SK-N-MC (cell line): Measurements from ENCODE around the gene COX17.
"Not testable (repeated sequence)": the region's sequence is repeated elsewhere in the genome, so short reads cannot be mapped to it uniquely, and the experiment has no call there.

Experiments used
- DNase-seq: peaks from one replicate; pipeline ENCODE4 v3.0.0-alpha.2; 2011; ENCODE audit warnings: low read depth, low spot score
- H3K27ac ChIP-seq: fragments of 200-600 bp; sonication (generic); 2 replicates; pipeline ENCODE4 v1.5.1; 2016; ENCODE audit warnings: mixed run types
- H3K36me3 ChIP-seq: fragments of 200-600 bp; sonication (generic); 2 replicates; pipeline ENCODE4 v1.6.1; 2017; ENCODE audit warnings: antibody characterized with exemption, low read length, mixed read lengths; ENCODE audit not compliant: insufficient read depth
- H3K4me3 ChIP-seq: fragments of 200-600 bp; sonication (generic); 2 replicates; pipeline ENCODE4 v1.5.1; 2016
- H3K9ac ChIP-seq: fragments of 200-600 bp; sonication (generic); 2 replicates; pipeline ENCODE4 v1.8.0; 2017; ENCODE audit warnings: mixed run types, mixed read lengths; ENCODE audit not compliant: insufficient read length
- H3K9me3 ChIP-seq: fragments of 200-600 bp; sonication (generic); 2 replicates; pipeline ENCODE4 v1.6.1; 2017; ENCODE audit warnings: low read depth, mild to moderate bottlenecking, antibody characterized with exemption, low read length, moderate library complexity, mixed read lengths
- EZH2 ChIP-seq: fragments of 200-600 bp; sonication (generic); IDR thresholded peaks from one replicate; pipeline ENCODE4 v1.6.1; 2017; ENCODE audit warnings: antibody characterized with exemption
- FOXP2 ChIP-seq: optimal IDR thresholded peaks from 2 replicates; pipeline ENCODE3; 2011; ENCODE audit warnings: mild to moderate bottlenecking, moderate library complexity; ENCODE audit not compliant: insufficient read depth; ENCODE audit errors: extremely low read length, control extremely low read depth
- POLR2AphosphoS5 ChIP-seq: IDR thresholded peaks from 2 replicates; pipeline ENCODE4 v1.6.1; 2012; ENCODE audit warnings: mild to moderate bottlenecking, low read depth, low read length, borderline replicate concordance

Gene COX17

GRCh38 chr3:119681279-119681678 lies 4.1 kb upstream of the COX17 start:
- H3K9me3 ChIP-seq = no peaks in the 10 kb centered on the region
- H3K9ac ChIP-seq = no peak overlapping the region
- H3K4me3 ChIP-seq = no peak overlapping the region
- no peak overlapping the region for H3K27ac ChIP-seq
- TF ChIP-seq POLR2AphosphoS5 = no peak
- no peak for TF ChIP-seq EZH2
- TF ChIP-seq FOXP2 = no peak
- no peak for DNase-seq
- H3K36me3 ChIP-seq = no peaks in the 10 kb centered on the region; the same call in 1 of the 2 replicates

- TF ChIP-seq POLR2AphosphoS5 = no peak
- H3K4me3 ChIP-seq = no peak overlapping the region
- H3K9ac ChIP-seq = no peak overlapping the region
- no peaks in the 10 kb centered on the region for H3K9me3 ChIP-seq
- no peak for DNase-seq
- H3K27ac ChIP-seq = no peak overlapping the region
- H3K36me3 ChIP-seq = peaks cover 2% of the 10 kb centered on the region
Measured at GRCh38 chr3:119679874-119680273, 2.7 kb upstream of the COX17 start.

- H3K9ac ChIP-seq, DNase-seq, H3K27ac ChIP-seq, H3K4me3 ChIP-seq, H3K9me3 ChIP-seq: not testable (repeated sequence)
- peaks cover 13% of the 10 kb centered on the region for H3K36me3 ChIP-seq
Measured at GRCh38 chr3:119678209-119678608, 1.0 kb upstream of the COX17 start.

- no peak for DNase-seq
- TF ChIP-seq POLR2AphosphoS5 (no peak), FOXP2 (no peak)
- Histone ChIP-seq H3K9me3 (no peaks in the 10 kb centered on the region), H3K36me3 (peaks cover 18% of the 10 kb centered on the region), H3K4me3 (peak overlapping the region; percentile 92), H3K9ac (no peak overlapping the region), H3K27ac (peak overlapping the region; percentile 14; the same call in 1 of the 2 replicates)
Measured at GRCh38 chr3:119677641-119677934, 382 bp upstream of the COX17 start.

- no peak for DNase-seq
- H3K9me3 ChIP-seq = no peaks in the 10 kb centered on the region
- H3K27ac ChIP-seq = no peak overlapping the region
- H3K4me3 ChIP-seq = peak overlapping the region; percentile 92
- no peak for TF ChIP-seq POLR2AphosphoS5
- TF ChIP-seq EZH2 = no peak
- TF ChIP-seq FOXP2 = no peak
- peak overlapping the region; percentile 76 for H3K9ac ChIP-seq
- peaks cover 30% of the 10 kb centered on the region for H3K36me3 ChIP-seq
Measured at GRCh38 chr3:119676020-119676419, 1.2 kb downstream of the COX17 start.

- H3K27ac ChIP-seq = no peak overlapping the region
- H3K9me3 ChIP-seq = no peaks in the 10 kb centered on the region
- no peak overlapping the region for H3K9ac ChIP-seq
- H3K4me3 ChIP-seq = no peak overlapping the region
- TF ChIP-seq FOXP2 (no peak), EZH2 (no peak), POLR2AphosphoS5 (no peak)
- no peak for DNase-seq
- H3K36me3 ChIP-seq = peaks cover 37% of the 10 kb centered on the region
Measured at GRCh38 chr3:119675188-119675874, 1.9 kb downstream of the COX17 start.

GRCh38 chr3:119673875-119674274 lies 3.3 kb downstream of the COX17 start:
- Histone ChIP-seq H3K9ac (no peak overlapping the region), H3K9me3 (no peaks in the 10 kb centered on the region), H3K36me3 (peaks cover 41% of the 10 kb centered on the region), H3K27ac (no peak overlapping the region), H3K4me3 (no peak overlapping the region)
- DNase-seq = no peak
- TF ChIP-seq FOXP2 (no peak), EZH2 (no peak), POLR2AphosphoS5 (no peak)

GRCh38 chr3:119672776-119673175 lies 4.4 kb downstream of the COX17 start:
- no peak overlapping the region for H3K27ac ChIP-seq
- H3K4me3 ChIP-seq = no peak overlapping the region
- TF ChIP-seq EZH2 (no peak), POLR2AphosphoS5 (no peak), FOXP2 (no peak)
- no peaks in the 10 kb centered on the region for H3K9me3 ChIP-seq
- H3K9ac ChIP-seq = no peak overlapping the region
- no peak for DNase-seq
- peaks cover 43% of the 10 kb centered on the region for H3K36me3 ChIP-seq

GRCh38 chr3:119669906-119670570 lies 7.2 kb downstream of the COX17 start:
- DNase-seq = no peak
- TF ChIP-seq FOXP2 = no peak
- TF ChIP-seq EZH2 = no peak
- no peak for TF ChIP-seq POLR2AphosphoS5
- Histone ChIP-seq H3K36me3 (peaks cover 43% of the 10 kb centered on the region), H3K9me3 (no peaks in the 10 kb centered on the region), H3K4me3 (no peak overlapping the region), H3K9ac (no peak overlapping the region), H3K27ac (no peak overlapping the region)
